ENCODE data around the gene PLIN5.
"Not testable (repeated sequence)": the region's sequence is repeated elsewhere in the genome, so short reads cannot be mapped to it uniquely, and the experiment has no call there.

PLIN5 gene

GRCh38 chr19:4538601-4538954 lies 3.6 kb upstream of the PLIN5 start:
- FAIRE-seq (no peak), DNase-seq (ENCODE audit: insufficient read length) (no peak)
- TF ChIP-seq POLR2A (IDR thresholded peaks at IDR 0.05; ENCODE audit: low read depth, low read length) (no peak), TAF1 (IDR thresholded peaks at IDR 0.05; ENCODE audit: borderline replicate concordance, low read depth, low read length) (no peak), POLR2AphosphoS5 (IDR thresholded peaks at IDR 0.05; ENCODE audit: low read depth, low read length) (no peak)

DNA sequence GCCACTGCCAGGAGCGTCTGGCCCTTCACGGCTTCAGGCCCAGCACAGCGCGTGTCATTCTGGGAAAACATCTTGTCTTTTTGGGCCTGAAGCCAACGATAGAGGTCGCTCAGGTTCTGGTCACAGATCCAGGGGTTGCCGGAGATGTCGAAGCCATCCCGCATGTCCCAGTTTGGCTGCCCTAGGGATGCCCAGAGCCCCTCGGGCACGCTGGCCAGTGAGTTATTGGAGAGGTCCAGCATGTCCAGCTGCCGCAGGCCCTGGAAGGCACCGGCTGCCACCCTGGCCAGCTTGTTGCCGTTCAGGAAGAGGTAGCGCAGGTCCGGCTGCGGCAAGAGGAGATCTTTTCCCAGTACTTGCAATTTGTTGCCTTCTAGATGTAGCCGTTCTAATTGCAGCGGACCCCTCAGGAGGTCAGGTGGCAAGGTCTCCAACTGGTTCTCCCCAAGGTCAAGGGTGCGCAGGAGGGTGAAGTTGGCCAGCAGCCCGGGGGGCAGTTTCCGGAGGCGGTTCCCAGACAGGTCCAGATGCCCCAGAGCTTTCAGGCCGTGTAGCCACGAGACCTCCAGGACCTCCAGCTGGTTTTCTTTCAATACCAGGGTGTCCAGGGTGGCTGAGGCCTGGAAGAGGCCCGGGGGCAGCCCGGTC lies 3.1 kb upstream of the PLIN5 start:
- DNase-seq (ENCODE audit: insufficient read length): no peak
- TF ChIP-seq POLR2A (IDR thresholded peaks at IDR 0.05; ENCODE audit: low read depth, low read length) (no peak), POLR2AphosphoS5 (IDR thresholded peaks at IDR 0.05; ENCODE audit: low read depth, low read length) (no peak), TAF1 (IDR thresholded peaks at IDR 0.05; ENCODE audit: borderline replicate concordance, low read depth, low read length) (no peak)
- FAIRE-seq: no peak

- TF ChIP-seq POLR2AphosphoS5 (IDR thresholded peaks at IDR 0.05; ENCODE audit: low read depth, low read length) (no peak), TAF1 (IDR thresholded peaks at IDR 0.05; ENCODE audit: borderline replicate concordance, low read depth, low read length) (no peak), POLR2A (IDR thresholded peaks at IDR 0.05; ENCODE audit: low read depth, low read length) (no peak)
- no peak for FAIRE-seq
- DNase-seq (ENCODE audit: insufficient read length): no peak
Measured at GRCh38 chr19:4536798-4537197, 1.8 kb upstream of the PLIN5 start.

- no peak for FAIRE-seq
- no peak for TF ChIP-seq POLR2AphosphoS5 (IDR thresholded peaks at IDR 0.05; ENCODE audit: low read depth, low read length)
- no peak for TF ChIP-seq POLR2A (IDR thresholded peaks at IDR 0.05; ENCODE audit: low read depth, low read length)
- no peak for TF ChIP-seq TAF1 (IDR thresholded peaks at IDR 0.05; ENCODE audit: borderline replicate concordance, low read depth, low read length)
- DNase-seq (ENCODE audit: insufficient read length): no peak
Measured at GRCh38 chr19:4533835-4534424, 1.1 kb downstream of the PLIN5 start.

- FAIRE-seq (no peak), DNase-seq (ENCODE audit: insufficient read length) (no peak)
- TF ChIP-seq TAF1 (IDR thresholded peaks at IDR 0.05; ENCODE audit: borderline replicate concordance, low read depth, low read length) (no peak), POLR2AphosphoS5 (IDR thresholded peaks at IDR 0.05; ENCODE audit: low read depth, low read length) (no peak), POLR2A (IDR thresholded peaks at IDR 0.05; ENCODE audit: low read depth, low read length) (no peak)
Measured at GRCh38 chr19:4533334-4533733, 1.7 kb downstream of the PLIN5 start.

DNA sequence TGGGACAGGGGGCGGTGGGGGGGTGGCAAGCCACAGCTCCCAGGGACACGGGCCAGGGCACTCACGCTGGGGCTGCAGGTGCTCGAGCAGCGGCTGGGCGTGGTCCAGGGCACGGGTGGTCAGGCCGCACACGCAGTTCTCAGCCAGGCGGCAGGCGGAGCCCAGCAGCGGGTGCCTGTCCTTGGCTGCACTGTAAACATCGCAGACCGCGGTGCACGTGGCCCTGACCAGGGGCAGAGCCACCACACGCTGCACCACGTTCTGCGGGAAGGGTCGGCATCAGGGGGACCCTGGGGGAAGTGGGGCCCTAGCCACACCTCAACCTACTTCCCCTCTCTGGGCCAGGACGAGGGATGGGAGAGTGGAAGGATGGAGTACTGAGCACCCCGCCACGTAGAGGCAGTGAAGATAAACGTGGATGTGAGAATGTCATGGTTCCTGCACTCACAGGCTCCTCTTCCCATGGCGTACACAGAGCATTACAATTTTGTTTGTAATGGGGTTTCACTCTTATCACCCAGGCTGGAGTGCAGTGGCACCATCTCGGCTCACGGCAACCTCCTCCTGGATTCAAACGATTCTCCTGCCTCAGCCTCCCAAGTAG lies 3.4 kb downstream of the PLIN5 start:
- DNase-seq (ENCODE audit: insufficient read length) (no peak), FAIRE-seq (no peak)
- TF ChIP-seq TAF1 (IDR thresholded peaks at IDR 0.05; ENCODE audit: borderline replicate concordance, low read depth, low read length) (no peak), POLR2A (IDR thresholded peaks at IDR 0.05; ENCODE audit: low read depth, low read length) (no peak), POLR2AphosphoS5 (IDR thresholded peaks at IDR 0.05; ENCODE audit: low read depth, low read length) (no peak)

DNA sequence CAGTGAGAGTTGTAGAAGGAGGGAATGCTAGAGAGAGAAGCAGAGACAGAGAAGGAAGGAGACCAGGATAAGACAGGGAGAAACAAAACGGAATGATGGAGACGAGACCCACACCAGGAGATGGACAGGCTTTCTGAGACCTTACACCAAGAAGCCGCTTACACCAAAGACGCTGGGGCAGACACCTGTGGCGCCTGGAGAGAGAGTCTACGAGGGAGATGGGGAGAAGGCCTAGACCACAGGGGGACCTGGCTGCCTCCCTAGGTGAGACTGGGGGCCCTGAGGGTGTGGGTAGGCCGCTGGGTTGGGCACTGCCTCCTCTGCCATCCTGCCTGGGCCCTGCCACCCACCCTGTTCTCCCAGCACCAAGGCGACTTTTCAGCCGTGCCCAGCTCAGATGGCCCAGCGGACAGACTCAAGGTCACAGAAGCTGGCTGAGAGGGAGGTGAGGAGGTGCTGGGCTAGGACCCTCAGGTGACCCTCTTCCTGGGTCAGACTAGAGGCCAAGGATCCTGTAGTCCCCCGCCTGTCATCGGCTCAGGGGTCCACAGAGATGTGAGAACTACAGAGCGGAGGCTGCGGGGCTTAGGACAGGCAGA lies 5.0 kb downstream of the PLIN5 start:
- TF ChIP-seq POLR2AphosphoS5 (IDR thresholded peaks at IDR 0.05; ENCODE audit: low read depth, low read length) (no peak), TAF1 (IDR thresholded peaks at IDR 0.05; ENCODE audit: borderline replicate concordance, low read depth, low read length) (no peak), POLR2A (IDR thresholded peaks at IDR 0.05; ENCODE audit: low read depth, low read length) (no peak)
- DNase-seq (ENCODE audit: insufficient read length) (no peak), FAIRE-seq (no peak)

DNA sequence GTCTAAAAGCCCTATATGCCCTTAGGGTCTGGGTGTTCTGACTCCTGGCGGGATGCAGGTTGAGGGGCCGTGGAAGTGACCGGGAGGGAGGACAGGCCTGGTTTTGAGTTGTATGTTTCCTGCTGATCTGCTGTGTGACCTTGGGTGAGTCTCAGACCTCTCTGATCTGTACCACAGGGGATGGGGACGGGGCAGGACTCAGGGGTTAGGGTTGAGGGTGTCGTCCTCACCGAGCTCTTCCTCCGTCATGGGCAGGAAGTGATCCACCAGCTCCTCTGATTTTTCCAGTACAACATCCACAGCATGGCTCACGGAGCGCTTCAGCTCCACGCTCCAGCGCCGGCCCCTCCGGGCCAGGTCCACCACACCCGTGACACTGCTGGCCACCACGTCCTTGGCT lies 6.2 kb downstream of the PLIN5 start:
- FAIRE-seq: no peak

GRCh38 chr19:4527377-4527776 lies 7.6 kb downstream of the PLIN5 start:
- DNase-seq (ENCODE audit: insufficient read length); FAIRE-seq: not testable (repeated sequence)

More for the DNA sequence above, 6.2 kb downstream of the PLIN5 start:
- DNase-seq (ENCODE audit: insufficient read length): no peak
- TF ChIP-seq POLR2A (IDR thresholded peaks at IDR 0.05; ENCODE audit: low read depth, low read length) (no peak), POLR2AphosphoS5 (IDR thresholded peaks at IDR 0.05; ENCODE audit: low read depth, low read length) (no peak), TAF1 (IDR thresholded peaks at IDR 0.05; ENCODE audit: borderline replicate concordance, low read depth, low read length) (no peak)

- FAIRE-seq: no peak
- TF ChIP-seq POLR2A (IDR thresholded peaks at IDR 0.05; ENCODE audit: low read depth, low read length) (no peak), TAF1 (IDR thresholded peaks at IDR 0.05; ENCODE audit: borderline replicate concordance, low read depth, low read length) (no peak)
- DNase-seq (ENCODE audit: insufficient read length): no peak
Measured at GRCh38 chr19:4525563-4526002, 9.4 kb downstream of the PLIN5 start.

DNA sequence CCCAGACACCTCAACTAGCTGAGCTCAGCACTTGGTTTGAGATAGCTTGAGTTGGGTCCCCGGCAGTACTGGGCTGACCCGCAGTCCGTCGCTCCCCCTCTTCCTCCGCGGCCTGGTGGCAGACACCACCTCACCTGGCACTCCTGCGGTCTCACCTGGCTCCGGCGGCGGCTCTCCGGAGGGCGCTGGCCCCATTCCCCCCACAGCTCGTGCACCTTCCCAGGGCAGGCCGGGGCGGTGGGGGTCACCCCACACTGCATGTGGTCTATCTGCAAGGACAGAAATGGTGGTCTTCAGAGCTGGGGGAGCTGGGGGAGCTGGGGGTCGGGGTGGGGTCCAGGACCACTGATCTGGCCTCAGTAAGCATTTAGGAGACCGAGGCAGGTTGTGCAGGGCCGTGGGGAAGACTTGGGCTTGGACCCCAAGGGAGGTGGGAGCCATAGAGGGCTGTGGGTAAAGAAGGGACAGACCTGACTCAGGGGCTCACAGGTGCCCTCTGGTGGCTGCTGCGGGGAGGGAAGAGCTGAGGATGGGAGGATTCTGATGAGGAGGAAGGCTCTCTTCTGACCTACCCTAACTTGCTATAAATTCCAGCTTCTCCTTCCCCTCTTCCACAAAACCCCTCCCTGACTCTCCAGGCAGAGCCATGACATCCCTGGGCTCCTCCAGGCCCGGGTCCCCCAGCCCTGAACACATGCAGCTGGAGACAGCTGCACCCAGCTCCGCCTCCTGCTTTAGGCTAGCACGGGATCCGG lies 10.0 kb downstream of the PLIN5 start:
- TF ChIP-seq TAF1 (IDR thresholded peaks at IDR 0.05; ENCODE audit: borderline replicate concordance, low read depth, low read length) (no peak), POLR2AphosphoS5 (IDR thresholded peaks at IDR 0.05; ENCODE audit: low read depth, low read length) (no peak), POLR2A (IDR thresholded peaks at IDR 0.05; ENCODE audit: low read depth, low read length) (no peak)
- DNase-seq (ENCODE audit: insufficient read length) (peak; percentile 71), FAIRE-seq (peak; percentile 17)
